HK-2 (cell line): ENCODE data around the gene PBX3.

Source experiments
- DNase-seq: peaks from one replicate; pipeline ENCODE4 v3.0.0-alpha.2; 2018; ENCODE audit not compliant: unreplicated experiment

PBX3 gene

GRCh38 chr9:125973547-125973946, 226.4 kb downstream of the PBX3 start:
- DNase-seq: no peak

- no peak for DNase-seq
Observed at GRCh38 chr9:125974705-125975104, 227.5 kb downstream of the PBX3 start.

GRCh38 chr9:125977223-125977622, 230.1 kb downstream of the PBX3 start:
- DNase-seq: no peak

GRCh38 chr9:125979383-125979782, 232.2 kb downstream of the PBX3 start:
- no peak for DNase-seq

GRCh38 chr9:125982798-125983406, 235.7 kb downstream of the PBX3 start:
- no peak for DNase-seq

DNA sequence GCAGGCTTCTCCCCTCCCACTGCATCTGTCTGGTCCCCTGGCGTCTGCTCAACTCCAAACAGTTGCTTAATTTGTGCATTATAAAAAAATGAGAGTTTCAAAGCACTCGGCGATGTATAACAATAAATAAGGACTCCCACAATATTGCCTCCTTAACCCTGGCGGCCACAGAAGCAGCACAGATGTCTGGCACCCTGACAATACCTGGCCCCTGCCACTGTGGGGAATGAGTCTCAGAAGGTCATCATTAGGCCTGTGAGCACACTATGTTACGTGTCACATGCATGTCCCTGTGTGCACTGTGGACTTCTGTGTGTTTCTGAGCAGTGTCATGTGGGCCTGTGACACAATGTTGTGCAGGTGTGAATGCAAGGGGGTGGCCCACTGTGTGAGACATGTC, 236.5 kb downstream of the PBX3 start:
- no peak for DNase-seq

- DNase-seq: no peak
Observed at GRCh38 chr9:125984461-125984860, 237.3 kb downstream of the PBX3 start.

DNA sequence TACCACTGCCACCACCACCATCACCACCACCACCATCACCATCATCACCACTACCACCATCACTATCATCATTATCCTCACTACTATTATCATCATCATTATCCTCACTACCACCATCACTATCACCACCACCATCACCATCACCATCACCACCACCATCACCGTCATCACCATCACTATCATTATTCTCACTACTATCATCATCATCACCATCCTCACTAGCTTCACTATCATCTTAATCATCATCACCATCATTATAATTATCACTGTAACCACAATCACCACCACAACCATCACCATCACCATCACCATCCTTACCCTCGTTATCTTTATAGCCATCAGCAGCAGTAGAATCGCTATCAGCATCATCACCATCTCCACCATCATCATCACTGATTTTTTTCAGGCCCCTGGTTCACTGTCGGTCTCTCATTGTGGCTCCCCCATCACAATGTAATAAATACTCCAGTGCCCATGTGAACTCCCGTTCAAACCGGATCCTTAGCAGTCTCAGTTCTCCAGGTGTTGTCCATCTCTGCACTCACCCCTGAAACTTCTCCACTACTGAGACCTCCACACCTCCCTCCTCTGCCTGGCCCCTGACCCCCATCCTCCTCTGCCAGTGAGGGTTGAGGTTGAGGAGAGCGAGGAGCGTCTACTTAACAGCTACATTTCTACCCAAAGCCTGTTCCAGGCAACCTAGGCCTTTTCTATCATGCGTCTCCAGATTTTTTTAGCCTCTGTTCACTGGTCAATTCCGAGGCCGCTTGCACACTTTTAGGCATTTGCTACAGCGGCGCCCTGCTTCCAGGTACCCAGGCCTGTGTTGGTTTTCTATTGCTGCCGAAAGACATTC, 238.2 kb downstream of the PBX3 start:
- DNase-seq: no peak

DNA sequence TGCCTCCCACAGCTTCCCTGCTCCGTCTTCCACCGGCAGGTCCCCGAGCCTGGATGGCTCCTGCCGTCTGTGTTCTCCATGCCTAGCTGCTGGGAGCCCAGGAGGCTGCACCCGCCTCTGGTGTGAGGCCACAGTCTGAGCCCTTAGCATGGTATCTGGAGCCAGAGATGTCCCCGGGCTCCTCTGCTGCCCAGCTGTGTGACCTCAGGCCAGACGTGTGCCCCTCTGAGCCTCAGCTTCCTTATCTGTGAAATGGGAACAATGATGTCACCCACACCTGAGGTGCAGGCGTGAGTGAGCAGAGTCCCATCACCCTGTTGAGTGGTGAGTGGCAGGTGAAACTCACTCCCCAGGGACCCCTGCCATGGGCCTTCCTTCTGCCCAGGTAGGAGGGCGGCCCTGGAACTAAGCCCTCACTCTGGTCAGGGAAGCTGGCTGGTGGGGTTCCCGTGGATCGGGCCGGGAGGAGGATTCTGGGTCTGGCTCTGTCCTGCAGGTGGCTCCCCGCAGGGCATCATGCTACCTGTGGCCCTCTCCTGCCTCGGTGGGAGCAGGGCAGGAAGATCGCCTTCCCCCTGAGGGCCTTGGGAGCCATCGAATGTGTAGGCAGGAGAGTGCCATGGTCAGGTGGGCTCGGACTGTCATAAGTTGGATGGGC, 239.0 kb downstream of the PBX3 start:
- DNase-seq: no peak

DNA sequence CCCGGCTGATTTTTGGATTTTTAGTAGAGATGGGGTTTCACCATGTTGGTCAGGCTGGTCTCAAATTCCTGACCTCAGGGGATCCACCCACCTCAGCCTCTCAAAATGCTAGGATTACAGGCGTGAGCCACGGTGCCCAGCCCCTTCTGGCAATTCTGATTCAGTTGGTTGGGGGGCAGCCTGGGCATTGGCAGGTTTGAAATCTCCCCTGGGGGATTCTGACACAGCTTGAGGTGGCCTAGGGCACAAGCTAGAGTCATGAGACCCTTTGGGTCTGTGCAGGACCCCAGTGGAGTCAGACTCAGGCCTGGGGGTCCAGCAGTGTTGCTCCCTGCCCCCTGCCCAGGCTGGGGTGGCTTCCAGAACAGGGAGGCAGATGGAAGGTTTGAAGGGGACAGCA, 239.8 kb downstream of the PBX3 start:
- no peak for DNase-seq

DNA sequence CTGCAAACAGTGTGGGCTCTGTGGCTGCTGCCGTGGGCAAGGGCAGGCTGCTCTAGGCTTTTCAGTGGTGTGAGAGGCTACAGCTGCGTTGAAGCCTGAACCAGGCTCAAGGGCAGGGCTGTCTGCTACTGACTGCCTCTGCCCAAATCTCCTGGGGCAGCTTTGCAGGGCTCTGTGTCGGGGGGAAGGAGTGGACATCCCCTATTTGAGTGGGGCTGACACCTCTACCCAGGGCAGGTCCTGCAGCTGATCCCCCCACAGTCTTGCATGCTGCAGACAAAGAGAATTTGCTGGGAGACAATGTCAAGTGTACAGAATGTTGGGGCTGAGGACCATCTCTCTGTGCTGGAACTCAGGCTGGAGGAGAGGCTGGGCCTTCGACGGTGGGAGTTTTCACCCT, 240.2 kb downstream of the PBX3 start:
- no peak for DNase-seq

GRCh38 chr9:125988479-125989050, 241.4 kb downstream of the PBX3 start:
- no peak for DNase-seq

DNA sequence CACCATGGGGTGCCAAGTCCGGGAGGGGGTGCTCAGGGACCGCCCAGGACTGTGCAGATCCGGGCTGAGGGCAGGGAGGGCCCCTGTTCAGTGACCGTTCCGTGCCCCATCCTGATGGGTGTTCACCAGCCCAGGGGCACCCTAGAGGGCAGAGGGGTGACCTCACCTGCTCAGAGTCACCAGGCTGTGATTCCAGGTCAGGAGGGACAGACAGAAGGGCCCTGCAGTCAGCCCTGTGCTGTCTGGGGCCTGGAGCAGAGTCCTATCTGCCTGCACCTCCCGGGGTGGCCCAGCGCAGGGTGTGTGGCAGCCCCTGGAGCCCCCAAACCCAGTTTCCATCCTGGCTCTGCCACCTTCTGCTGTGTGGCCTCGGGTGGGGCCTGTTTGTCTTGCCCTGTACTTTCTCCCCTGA, 241.9 kb downstream of the PBX3 start:
- DNase-seq: no peak

GRCh38 chr9:125989524-125990180, 242.5 kb downstream of the PBX3 start:
- DNase-seq: no peak

- no peak for DNase-seq
Observed at GRCh38 chr9:125990186-125990792, 243.1 kb downstream of the PBX3 start.

- no peak for DNase-seq
Observed at GRCh38 chr9:125990793-125991220, 243.6 kb downstream of the PBX3 start.

DNA sequence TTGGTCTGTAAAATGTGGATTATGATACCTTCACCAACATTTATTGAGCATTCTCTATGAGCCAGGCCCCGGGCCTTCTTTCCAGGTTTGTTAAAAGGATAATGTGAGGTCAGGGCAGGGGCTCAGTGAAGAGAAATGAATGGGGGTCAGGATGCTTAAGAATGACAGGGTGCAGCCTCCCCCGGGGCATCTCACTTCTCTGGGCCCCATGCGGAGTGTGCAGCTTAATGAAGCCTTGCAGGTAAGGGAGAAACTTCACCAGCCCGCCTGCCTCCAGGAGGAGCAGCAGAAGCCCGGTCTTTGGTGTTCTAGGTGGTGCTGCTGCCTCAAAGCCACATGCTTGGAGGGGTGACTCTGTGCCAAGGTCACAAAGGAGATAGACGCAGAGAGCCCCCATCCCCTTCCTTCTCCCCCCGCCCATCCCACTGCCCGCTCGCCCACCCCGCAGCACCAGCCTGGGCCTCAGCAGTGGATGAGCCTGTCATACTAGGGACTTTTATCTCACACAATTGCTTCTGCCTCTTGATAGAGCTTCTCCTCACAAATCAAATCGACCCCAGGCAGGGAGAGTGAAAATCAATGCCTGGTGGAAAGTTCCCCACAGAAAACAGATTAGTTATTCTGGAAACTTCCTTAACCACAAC, 244.8 kb downstream of the PBX3 start:
- DNase-seq: no peak

GRCh38 chr9:125992557-125992956, 245.4 kb downstream of the PBX3 start:
- DNase-seq: no peak

DNA sequence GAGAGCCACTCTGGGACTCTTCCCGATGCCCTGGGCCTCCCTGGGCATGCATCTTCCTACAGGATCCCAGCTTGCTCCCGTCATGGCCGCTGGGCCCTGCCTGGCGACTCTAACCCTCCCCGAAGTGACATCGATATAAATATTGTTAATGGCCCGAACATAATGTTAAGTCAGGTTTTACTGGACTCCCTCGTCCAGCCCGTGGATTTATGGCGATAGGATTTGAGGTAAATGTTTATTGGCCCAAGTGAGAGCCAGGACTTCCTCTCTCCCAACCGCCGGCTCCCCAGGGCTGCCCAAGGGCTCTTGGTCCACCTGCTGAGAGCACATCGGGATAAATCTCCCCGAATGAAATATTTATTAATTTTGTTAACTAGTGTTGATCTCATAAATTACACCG, 246.3 kb downstream of the PBX3 start:
- no peak for DNase-seq

GRCh38 chr9:125994066-125994943, 247.1 kb downstream of the PBX3 start:
- no peak for DNase-seq
